Panc1 (cell line): ENCODE results near the gene NFATC1. TPM values are rescaled to one million over a fixed set of nuclear protein-coding genes. Genes with fewer than 3 reads are reported as not detected.

ENCODE experiments used
- ATAC-seq: fragments of 200-7000 bp; cut with Tn5 transposase; 2 replicates; pipeline ENCODE4 v1.9.1; 2020; ENCODE audit warnings: mild to moderate bottlenecking, moderate library complexity
- BruUV-seq: library from RNA; stranded (reverse); fragments of 400-500 nt; replicated peaks from 2 replicates; lab custom pipeline; 2021; lab: Mats Ljungman, UMichigan
- CTCF ChIA-PET: fragments of 300-600 bp; sonication (Branson Sonifier 250); formaldehyde crosslinking; loops from one replicate; lab custom pipeline; 2022; ENCODE audit warnings: antibody characterized with exemption; lab: Charles Lee
- POLR2A ChIA-PET: fragments of 300-600 bp; sonication (Branson Sonifier 250); formaldehyde crosslinking; loops from one replicate; lab custom pipeline; 2022; ENCODE audit warnings: antibody characterized with exemption; lab: Charles Lee
- DNase-seq: peaks from one replicate; pipeline ENCODE4 v3.0.0-alpha.2; 2010; ENCODE audit warnings: low read depth, low spot score
- H3K27ac ChIP-seq: 2 replicates; pipeline ENCODE4 v1.5.1; 2011; ENCODE audit warnings: mild to moderate bottlenecking, low read length, inconsistent platforms
- H3K27me3 ChIP-seq: fragments of 200-500 bp; sonication (Bioruptor generic); 2 replicates; pipeline ENCODE4 v1.6.0; 2014; ENCODE audit warnings: low read length, inconsistent platforms; ENCODE audit not compliant: control insufficient read depth, insufficient read depth
- H3K36me3 ChIP-seq: fragments of 200-500 bp; sonication (Bioruptor generic); 2 replicates; pipeline ENCODE4 v1.5.1; 2014; ENCODE audit warnings: inconsistent platforms, mild to moderate bottlenecking, low read length, moderate library complexity; ENCODE audit not compliant: control insufficient read depth, insufficient read depth
- H3K4me1 ChIP-seq: 2 replicates; pipeline ENCODE4 v1.5.1; 2011; ENCODE audit warnings: inconsistent platforms, mild to moderate bottlenecking, low read length, moderate library complexity; ENCODE audit not compliant: control insufficient read depth, insufficient read depth
- H3K4me3 ChIP-seq, 2 experiments: 2 replicates each; pipeline ENCODE4 v1.5.1; 2011 to 2012; ENCODE audit warnings: low read depth in 2 of 2, low read length in 2 of 2, mild to moderate bottlenecking in 2 of 2, inconsistent platforms in 1 of 2, moderate library complexity in 1 of 2
- H3K9me3 ChIP-seq: fragments of 200-500 bp; sonication (Bioruptor generic); 2 replicates; pipeline ENCODE4 v1.5.1; 2014; ENCODE audit warnings: low read depth, mild to moderate bottlenecking, inconsistent platforms, low read length, moderate library complexity; ENCODE audit not compliant: control insufficient read depth, insufficient read depth
- POLR2AphosphoS5 ChIP-seq: IDR thresholded peaks from 2 replicates; pipeline ENCODE4 v1.6.1; 2012; ENCODE audit warnings: mild to moderate bottlenecking, low read depth, low read length, moderate library complexity
- SIN3A ChIP-seq: IDR thresholded peaks from 2 replicates; pipeline ENCODE4 v1.6.1; 2012; ENCODE audit warnings: low read depth, mild to moderate bottlenecking, low read length, moderate library complexity, borderline replicate concordance; ENCODE audit not compliant: insufficient read depth
- TCF7L2 ChIP-seq: IDR thresholded peaks from 2 replicates; pipeline ENCODE4 v1.6.1; 2011; ENCODE audit warnings: mild to moderate bottlenecking, low read depth, low read length, inconsistent platforms
- in situ Hi-C: cut with HindIII; loops from 2 replicates; pipeline ENCODE4 v1.10.0; 2016; ENCODE audit warnings: low sequenced_read_pairs, low pct_unique_long_range_greater_than_20kb
- intact Hi-C: fragments of 100-400 bp; cut with micrococcal nuclease; formaldehyde crosslinking; loops from one replicate; pipeline ENCODE4 v1.10.0; 2022; ENCODE audit not compliant: unreplicated experiment
- total RNA-seq: library from RNA; stranded (reverse); gene quantifications from one replicate; pipeline ENCODE4 v1.2.1, GENCODE V29; 2021; ENCODE audit not compliant: unreplicated experiment
- TF ChIP-seq, protein P1 (sequence below), 2 experiments: IDR thresholded peaks; 2 replicates each; pipeline ENCODE4 v1.6.1; 2011 to 2012; ENCODE audit warnings: low read depth in 2 of 2, control low read depth in 1 of 2, low read length in 1 of 2, mild to moderate bottlenecking in 1 of 2, moderate library complexity in 1 of 2; ENCODE audit not compliant: insufficient read depth in 1 of 2
- TF ChIP-seq, protein P2 (sequence below): fragments of 450-650 bp; IDR thresholded peaks from 2 replicates; pipeline ENCODE4 v1.5.1; 2017; ENCODE audit warnings: mild to moderate bottlenecking

Gene NFATC1
- total RNA-seq, 1 experiment from 2014 or later: 30.8 TPM

DNA sequence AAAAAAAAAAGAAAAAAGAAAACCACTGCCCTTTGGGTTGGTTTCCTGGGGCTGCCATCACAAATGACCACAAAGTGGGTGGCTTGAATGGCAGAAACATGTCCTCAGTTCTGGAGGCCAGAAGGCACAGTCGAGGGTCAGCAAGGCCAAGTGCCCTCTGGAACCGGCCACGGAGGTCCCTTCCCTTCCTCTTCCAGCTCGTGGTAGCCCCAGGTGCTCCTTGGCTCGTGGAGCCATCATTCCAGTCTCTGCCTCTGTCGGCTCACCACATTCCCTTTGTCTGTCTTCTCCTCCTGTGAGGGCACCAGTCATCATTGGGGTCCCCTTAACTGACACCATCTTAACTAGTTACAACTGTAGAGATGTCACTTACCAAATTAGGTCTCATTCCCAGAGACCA is 8.5 kb upstream of the NFATC1 start:
- TF ChIP-seq, protein P1, sequence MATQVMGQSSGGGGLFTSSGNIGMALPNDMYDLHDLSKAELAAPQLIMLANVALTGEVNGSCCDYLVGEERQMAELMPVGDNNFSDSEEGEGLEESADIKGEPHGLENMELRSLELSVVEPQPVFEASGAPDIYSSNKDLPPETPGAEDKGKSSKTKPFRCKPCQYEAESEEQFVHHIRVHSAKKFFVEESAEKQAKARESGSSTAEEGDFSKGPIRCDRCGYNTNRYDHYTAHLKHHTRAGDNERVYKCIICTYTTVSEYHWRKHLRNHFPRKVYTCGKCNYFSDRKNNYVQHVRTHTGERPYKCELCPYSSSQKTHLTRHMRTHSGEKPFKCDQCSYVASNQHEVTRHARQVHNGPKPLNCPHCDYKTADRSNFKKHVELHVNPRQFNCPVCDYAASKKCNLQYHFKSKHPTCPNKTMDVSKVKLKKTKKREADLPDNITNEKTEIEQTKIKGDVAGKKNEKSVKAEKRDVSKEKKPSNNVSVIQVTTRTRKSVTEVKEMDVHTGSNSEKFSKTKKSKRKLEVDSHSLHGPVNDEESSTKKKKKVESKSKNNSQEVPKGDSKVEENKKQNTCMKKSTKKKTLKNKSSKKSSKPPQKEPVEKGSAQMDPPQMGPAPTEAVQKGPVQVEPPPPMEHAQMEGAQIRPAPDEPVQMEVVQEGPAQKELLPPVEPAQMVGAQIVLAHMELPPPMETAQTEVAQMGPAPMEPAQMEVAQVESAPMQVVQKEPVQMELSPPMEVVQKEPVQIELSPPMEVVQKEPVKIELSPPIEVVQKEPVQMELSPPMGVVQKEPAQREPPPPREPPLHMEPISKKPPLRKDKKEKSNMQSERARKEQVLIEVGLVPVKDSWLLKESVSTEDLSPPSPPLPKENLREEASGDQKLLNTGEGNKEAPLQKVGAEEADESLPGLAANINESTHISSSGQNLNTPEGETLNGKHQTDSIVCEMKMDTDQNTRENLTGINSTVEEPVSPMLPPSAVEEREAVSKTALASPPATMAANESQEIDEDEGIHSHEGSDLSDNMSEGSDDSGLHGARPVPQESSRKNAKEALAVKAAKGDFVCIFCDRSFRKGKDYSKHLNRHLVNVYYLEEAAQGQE (IDR thresholded peaks at IDR 0.05; ENCODE audit: insufficient read depth in 1 of 2, low read depth in 2 of 2, low read length in 1 of 2): no peak
- TF ChIP-seq TCF7L2 (no peak), POLR2AphosphoS5 (no peak), SIN3A (no peak)
- TF ChIP-seq, protein P2, sequence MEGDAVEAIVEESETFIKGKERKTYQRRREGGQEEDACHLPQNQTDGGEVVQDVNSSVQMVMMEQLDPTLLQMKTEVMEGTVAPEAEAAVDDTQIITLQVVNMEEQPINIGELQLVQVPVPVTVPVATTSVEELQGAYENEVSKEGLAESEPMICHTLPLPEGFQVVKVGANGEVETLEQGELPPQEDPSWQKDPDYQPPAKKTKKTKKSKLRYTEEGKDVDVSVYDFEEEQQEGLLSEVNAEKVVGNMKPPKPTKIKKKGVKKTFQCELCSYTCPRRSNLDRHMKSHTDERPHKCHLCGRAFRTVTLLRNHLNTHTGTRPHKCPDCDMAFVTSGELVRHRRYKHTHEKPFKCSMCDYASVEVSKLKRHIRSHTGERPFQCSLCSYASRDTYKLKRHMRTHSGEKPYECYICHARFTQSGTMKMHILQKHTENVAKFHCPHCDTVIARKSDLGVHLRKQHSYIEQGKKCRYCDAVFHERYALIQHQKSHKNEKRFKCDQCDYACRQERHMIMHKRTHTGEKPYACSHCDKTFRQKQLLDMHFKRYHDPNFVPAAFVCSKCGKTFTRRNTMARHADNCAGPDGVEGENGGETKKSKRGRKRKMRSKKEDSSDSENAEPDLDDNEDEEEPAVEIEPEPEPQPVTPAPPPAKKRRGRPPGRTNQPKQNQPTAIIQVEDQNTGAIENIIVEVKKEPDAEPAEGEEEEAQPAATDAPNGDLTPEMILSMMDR: no peak
- H3K9me3 ChIP-seq: no peaks in the 10 kb centered on the region
- no peaks in the 10 kb centered on the region for H3K36me3 ChIP-seq
- ATAC-seq (no peak), DNase-seq (no peak)
- in situ Hi-C loops (no loop called here), intact Hi-C loops (no loop called here)
- H3K27ac ChIP-seq: no peak overlapping the region
- H3K27me3 ChIP-seq: peaks cover 4% of the 10 kb centered on the region
- ChIA-PET CTCF (no interaction called here), POLR2A (interaction anchor here (0.7 kb wide), 1 partner anchor 26 kb away, joined by 16 read pairs; no protein-coding TSS in a partner anchor)
- no TSS peak for BruUV-seq
- H3K4me1 ChIP-seq: no peaks in the 10 kb centered on the region
- H3K4me3 ChIP-seq: no peak overlapping the region

DNA sequence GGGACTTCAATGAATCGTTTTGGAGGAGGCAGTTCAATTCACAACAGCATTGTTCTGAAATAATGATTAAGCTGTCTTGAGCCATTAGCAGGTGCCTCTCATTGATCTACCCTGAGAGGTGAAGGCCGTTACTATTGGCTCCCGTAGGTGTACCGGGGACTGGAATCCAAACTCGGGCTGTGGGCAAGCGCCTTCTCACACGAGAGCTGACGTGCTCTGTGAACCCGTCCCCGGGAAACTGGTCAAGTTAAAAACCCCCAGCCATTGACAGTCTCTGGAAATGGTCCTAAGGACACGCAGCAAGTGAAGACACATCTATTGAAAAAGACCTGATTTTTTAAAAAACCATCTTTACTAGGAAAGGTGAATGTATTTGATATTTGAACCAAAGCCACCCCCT is 8.1 kb upstream of the NFATC1 start:
- peaks cover 4% of the 10 kb centered on the region for H3K27me3 ChIP-seq
- no TSS peak for BruUV-seq
- ChIA-PET POLR2A (interaction anchor here (0.6 kb wide), 1 partner anchor 699 kb away, joined by 5 read pairs; no protein-coding TSS in a partner anchor), CTCF (interaction anchor here (0.6 kb wide), 1 partner anchor 26 kb away, joined by 7 read pairs; no protein-coding TSS in a partner anchor)
- no peaks in the 10 kb centered on the region for H3K36me3 ChIP-seq
- no peak overlapping the region for H3K4me3 ChIP-seq
- no peaks in the 10 kb centered on the region for H3K9me3 ChIP-seq
- in situ Hi-C loops (no loop called here), intact Hi-C loops (no loop called here)
- no peaks in the 10 kb centered on the region for H3K4me1 ChIP-seq
- no peak overlapping the region for H3K27ac ChIP-seq
- DNase-seq: no peak
- TF ChIP-seq, protein P2: no peak
- TF ChIP-seq POLR2AphosphoS5 (no peak), SIN3A (no peak), TCF7L2 (no peak)
- TF ChIP-seq, protein P1 (IDR thresholded peaks at IDR 0.05; ENCODE audit: insufficient read depth in 1 of 2, low read depth in 2 of 2, low read length in 1 of 2): no peak
- ATAC-seq: no peak
